GM19043 (cell line): ENCODE data around the gene SLC35G6.

Experiments used
- ATAC-seq: cut with Tn5 transposase; IDR thresholded peaks from one replicate; pipeline ENCODE4 v1.9.1; 2021; ENCODE audit warnings: low read depth; ENCODE audit not compliant: unreplicated experiment

Gene SLC35G6

GRCh38 chr17:7499161-7499560, 17.9 kb downstream of the SLC35G6 start:
- no peak for ATAC-seq

DNA sequence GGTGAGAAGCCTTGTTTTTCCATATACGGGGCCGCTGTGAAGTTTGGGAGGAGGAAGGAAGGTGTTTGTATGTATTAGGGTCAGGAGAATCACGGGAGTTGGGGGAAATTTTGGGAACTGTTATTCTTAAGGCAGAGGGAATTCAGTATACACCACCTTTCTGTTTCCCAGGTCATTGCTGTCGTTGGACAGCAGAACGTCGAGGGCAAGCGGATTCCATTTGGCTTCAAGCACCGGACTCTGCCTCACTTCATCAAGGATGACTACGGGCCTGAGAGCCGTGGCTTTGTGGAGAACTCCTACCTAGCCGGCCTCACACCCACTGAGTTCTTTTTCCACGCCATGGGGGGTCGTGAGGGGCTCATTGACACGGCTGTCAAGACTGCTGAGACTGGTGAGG, 20.5 kb downstream of the SLC35G6 start:
- no peak for ATAC-seq

DNA sequence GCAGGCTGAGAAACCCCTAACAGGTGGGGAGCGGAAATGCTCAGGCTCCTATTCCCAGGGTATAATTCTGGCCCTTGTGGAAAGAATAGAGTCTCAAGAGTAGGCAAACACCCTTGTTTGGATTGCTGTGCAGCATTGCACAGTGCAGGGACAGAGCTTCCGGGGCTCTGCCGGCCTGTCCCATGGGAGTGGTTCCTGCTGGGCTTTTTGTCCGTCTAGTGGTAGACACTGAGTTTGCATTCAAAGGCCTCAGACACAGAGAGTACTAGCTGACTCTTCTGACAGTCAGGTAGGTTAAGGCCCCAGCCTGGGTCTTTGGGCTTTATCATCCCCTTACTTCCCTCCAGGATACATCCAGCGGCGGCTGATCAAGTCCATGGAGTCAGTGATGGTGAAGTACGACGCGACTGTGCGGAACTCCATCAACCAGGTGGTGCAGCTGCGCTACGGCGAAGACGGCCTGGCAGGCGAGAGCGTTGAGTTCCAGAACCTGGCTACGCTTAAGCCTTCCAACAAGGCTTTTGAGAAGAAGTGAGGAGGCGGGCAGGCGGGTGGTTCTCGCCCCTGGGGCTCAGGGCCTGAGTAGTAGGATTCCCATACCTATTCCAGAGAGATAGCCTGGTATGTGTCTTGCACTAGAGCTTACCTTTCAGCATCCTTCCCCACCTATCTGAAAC, 21.1 kb downstream of the SLC35G6 start:
- no peak for ATAC-seq

DNA sequence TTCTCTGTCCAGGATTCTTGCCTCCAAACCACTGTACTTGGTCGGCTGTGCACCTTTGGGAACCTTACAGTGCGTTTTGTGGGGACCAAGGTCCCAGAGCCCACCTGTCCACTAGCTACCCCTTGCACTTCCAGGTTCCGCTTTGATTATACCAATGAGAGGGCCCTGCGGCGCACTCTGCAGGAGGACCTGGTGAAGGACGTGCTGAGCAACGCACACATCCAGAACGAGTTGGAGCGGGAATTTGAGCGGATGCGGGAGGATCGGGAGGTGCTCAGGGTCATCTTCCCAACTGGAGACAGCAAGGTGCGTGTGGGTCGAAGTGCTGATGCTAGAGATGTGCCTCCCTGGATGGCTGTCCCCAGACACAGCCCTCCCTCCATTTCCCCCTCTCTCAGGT, 21.7 kb downstream of the SLC35G6 start:
- ATAC-seq: no peak

GRCh38 chr17:7503521-7503920, 22.3 kb downstream of the SLC35G6 start:
- ATAC-seq: no peak

DNA sequence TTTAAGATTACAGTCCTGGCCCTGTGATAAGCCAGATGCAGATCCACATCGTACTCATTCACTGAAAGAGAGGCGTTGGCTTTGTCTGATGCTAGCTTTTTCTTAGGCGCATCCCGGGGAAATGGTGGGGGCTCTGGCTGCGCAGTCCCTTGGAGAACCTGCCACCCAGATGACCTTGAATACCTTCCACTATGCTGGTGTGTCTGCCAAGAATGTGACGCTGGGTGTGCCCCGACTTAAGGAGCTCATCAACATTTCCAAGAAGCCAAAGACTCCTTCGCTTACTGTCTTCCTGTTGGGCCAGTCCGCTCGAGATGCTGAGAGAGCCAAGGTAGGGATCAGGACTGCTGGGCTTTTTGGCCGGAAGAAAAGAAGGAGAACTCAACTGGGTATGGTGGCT, 26.9 kb downstream of the SLC35G6 start:
- ATAC-seq: no peak

DNA sequence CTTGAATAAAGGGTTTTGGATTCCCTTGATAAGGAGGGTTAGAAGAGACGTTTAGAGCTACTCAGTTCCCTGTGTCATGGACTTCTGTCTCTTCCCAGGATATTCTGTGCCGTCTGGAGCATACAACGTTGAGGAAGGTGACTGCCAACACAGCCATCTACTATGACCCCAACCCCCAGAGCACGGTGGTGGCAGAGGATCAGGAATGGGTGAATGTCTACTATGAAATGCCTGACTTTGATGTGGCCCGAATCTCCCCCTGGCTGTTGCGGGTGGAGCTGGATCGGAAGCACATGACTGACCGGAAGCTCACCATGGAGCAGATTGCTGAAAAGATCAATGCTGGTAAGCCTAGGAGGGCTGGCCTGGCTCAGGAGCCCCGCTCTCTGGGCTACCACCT, 27.6 kb downstream of the SLC35G6 start:
- no peak for ATAC-seq

- no peak for ATAC-seq
These were observed 28.7 kb downstream of the SLC35G6 start for GRCh38 chr17:7509937-7510336.

- no peak for ATAC-seq
These were observed 29.9 kb downstream of the SLC35G6 start for GRCh38 chr17:7511108-7511507.

- ATAC-seq: no peak
These were observed 30.9 kb downstream of the SLC35G6 start for GRCh38 chr17:7512105-7512504.

GRCh38 chr17:7512824-7513540, 31.7 kb downstream of the SLC35G6 start:
- no peak for ATAC-seq

GRCh38 chr17:7513850-7514419, 32.7 kb downstream of the SLC35G6 start:
- no peak for ATAC-seq

GRCh38 chr17:7515911-7516610, 34.8 kb downstream of the SLC35G6 start:
- ATAC-seq: no peak

DNA sequence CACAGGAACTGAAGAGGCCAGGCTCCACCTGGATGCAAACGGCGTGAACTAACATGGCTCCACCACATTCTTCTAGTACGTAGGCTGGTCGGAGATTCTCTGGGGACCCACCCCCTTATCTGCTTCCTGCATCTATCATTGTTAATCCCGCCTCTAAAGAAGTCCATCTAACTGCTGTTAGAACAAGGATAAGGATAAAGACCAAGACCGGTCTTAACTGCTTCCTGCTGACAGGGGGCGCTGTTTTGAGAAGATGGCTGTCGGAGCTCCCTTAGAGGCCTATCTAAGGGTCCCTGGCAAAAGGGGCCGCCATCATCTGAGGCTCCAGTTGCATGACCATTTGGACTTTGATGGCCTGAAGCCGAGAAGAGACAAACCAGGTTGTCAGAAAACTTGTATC, 41.8 kb downstream of the SLC35G6 start:
- no peak for ATAC-seq

- no peak for ATAC-seq
These were observed 47.6 kb downstream of the SLC35G6 start for GRCh38 chr17:7528842-7529241.

- ATAC-seq: no peak
These were observed 49.0 kb downstream of the SLC35G6 start for GRCh38 chr17:7530023-7530900.
